HepG2 (cell line): ENCODE data around the gene ACYP2. TPM values are rescaled to one million over a fixed set of nuclear protein-coding genes. Genes with fewer than 3 reads are reported as not detected.

Source experiments
- DR1 ChIP-seq: sonication (generic); formaldehyde crosslinking; IDR thresholded peaks from 2 replicates; pipeline ENCODE4 v1.8.0; 2021; ENCODE audit warnings: mild to moderate bottlenecking, missing genetic modification reagents, inconsistent platforms
- FOXO4 ChIP-seq: sonication (generic); formaldehyde crosslinking; conservative IDR thresholded peaks from 2 replicates; pipeline ENCODE4 v1.8.1; 2023; ENCODE audit warnings: missing genetic modification reagents
- GATA4 ChIP-seq: sonication (generic); IDR thresholded peaks from 2 replicates; pipeline ENCODE4 v1.6.1; 2016; ENCODE audit warnings: antibody characterized with exemption, low read depth, borderline replicate concordance
- GFI1 ChIP-seq: sonication (generic); formaldehyde crosslinking; IDR thresholded peaks from 2 replicates; pipeline ENCODE4 v1.5.0; 2020; ENCODE audit warnings: missing genetic modification reagents, mild to moderate bottlenecking, borderline replicate concordance
- JDP2 ChIP-seq: sonication (generic); formaldehyde crosslinking; IDR thresholded peaks from 2 replicates; pipeline ENCODE4 v1.8.1; 2022; ENCODE audit warnings: missing genetic modification reagents, borderline replicate concordance
- NBN ChIP-seq: fragments of 450-650 bp; conservative IDR thresholded peaks from 2 replicates; pipeline ENCODE4 v1.6.1; 2017
- NFIB ChIP-seq: sonication (generic); formaldehyde crosslinking; IDR thresholded peaks from 2 replicates; pipeline ENCODE4 v1.9.0; 2021; ENCODE audit warnings: missing genetic modification reagents, mild to moderate bottlenecking, borderline replicate concordance
- NKX3-1 ChIP-seq: sonication (generic); formaldehyde crosslinking; IDR thresholded peaks from 2 replicates; pipeline ENCODE4 v1.5.0; 2020; ENCODE audit warnings: missing genetic modification reagents
- PAXIP1 ChIP-seq: sonication (generic); formaldehyde crosslinking; conservative IDR thresholded peaks from 2 replicates; pipeline ENCODE4 v1.4.0; 2020; ENCODE audit warnings: mild to moderate bottlenecking, missing genetic modification reagents, moderate library complexity
- PPARG ChIP-seq: conservative IDR thresholded peaks from 2 replicates; pipeline ENCODE4 v1.6.1; 2016; ENCODE audit warnings: missing biosample characterization, missing genetic modification reagents
- RFXAP ChIP-seq: sonication (generic); formaldehyde crosslinking; IDR thresholded peaks from 2 replicates; pipeline ENCODE4 v1.4.0; 2020; ENCODE audit warnings: missing genetic modification reagents, borderline replicate concordance
- SALL1 ChIP-seq: sonication (generic); formaldehyde crosslinking; IDR thresholded peaks from 2 replicates; pipeline ENCODE4 v1.8.0; 2022; ENCODE audit warnings: mild to moderate bottlenecking, missing genetic modification reagents
- SAP130 ChIP-seq: IDR thresholded peaks from 2 replicates; pipeline ENCODE4 v1.6.1; 2016; ENCODE audit warnings: low read depth
- SOX13 ChIP-seq, 3 experiments: fragments of 450-650 bp in 1 of 3; sonication (generic) in 1 of 3; formaldehyde crosslinking in 1 of 3; IDR thresholded peaks in 2 of 3; conservative IDR thresholded peaks in 1 of 3; 2 replicates each; pipeline versions ENCODE4 v1.5.0 to v1.6.1; 2016 to 2020; ENCODE audit warnings: antibody characterized with exemption in 1 of 3, mild to moderate bottlenecking in 1 of 3, missing compliant biosample characterization in 1 of 3, missing genetic modification reagents in 1 of 3, moderate library complexity in 1 of 3
- TGIF2 ChIP-seq: IDR thresholded peaks from 2 replicates; pipeline ENCODE4 v1.6.1; 2016; ENCODE audit warnings: control low read depth, missing compliant biosample characterization
- TP53 ChIP-seq: sonication (generic); formaldehyde crosslinking; conservative IDR thresholded peaks from 2 replicates; pipeline ENCODE4 v1.4.0; 2020; ENCODE audit warnings: missing genetic modification reagents
- ZNF143 ChIP-seq: sonication (generic); formaldehyde crosslinking; IDR thresholded peaks from 2 replicates; pipeline ENCODE4 v1.4.0; 2020; ENCODE audit warnings: missing genetic modification reagents
- ZNF331 ChIP-seq: sonication (generic); formaldehyde crosslinking; IDR thresholded peaks from 2 replicates; pipeline ENCODE4 v1.4.0; 2020; ENCODE audit warnings: missing genetic modification reagents
- ZNF446 ChIP-seq: sonication (generic); formaldehyde crosslinking; IDR thresholded peaks from 2 replicates; pipeline ENCODE4 v1.5.0; 2020; ENCODE audit warnings: mild to moderate bottlenecking, missing genetic modification reagents
- ZNF639 ChIP-seq: conservative IDR thresholded peaks from 2 replicates; pipeline ENCODE4 v1.6.1; 2018; ENCODE audit warnings: missing genetic modification reagents
- ZNF7 ChIP-seq: IDR thresholded peaks from 2 replicates; pipeline ENCODE4 v1.6.1; 2016; ENCODE audit warnings: missing biosample characterization, missing genetic modification reagents
- ZSCAN22 ChIP-seq: sonication (generic); formaldehyde crosslinking; IDR thresholded peaks from 2 replicates; pipeline ENCODE4 v1.4.0; 2020; ENCODE audit warnings: mild to moderate bottlenecking, missing genetic modification reagents
- ZSCAN5A ChIP-seq: sonication (generic); formaldehyde crosslinking; IDR thresholded peaks from 2 replicates; pipeline ENCODE4 v1.8.0; 2022; ENCODE audit warnings: mild to moderate bottlenecking, missing genetic modification reagents, borderline replicate concordance
- polyA plus RNA-seq, 8 experiments: library from polyadenylated mRNA; depleted of rRNA in 3 of 8; stranded (reverse) in 7 of 8; unstranded in 1 of 8; fragments of >200 nt; fragmentation: Illumina TruSeq in 4 of 8; extraction: Trizol in 4 of 8; gene quantifications; 2 replicates each; pipeline versions ENCODE4 v1.2.1 to v1.2.3, GENCODE V29; 2011 to 2016; ENCODE audit warnings: low read depth in 4 of 8, missing spikeins in 1 of 8, mixed read lengths in 1 of 8; ENCODE audit not compliant: insufficient read depth in 1 of 8
- total RNA-seq, 5 experiments: library from RNA; depleted of rRNA; stranded (reverse); fragments of >200 nt; fragmentation: Illumina TruSeq; extraction: Trizol; gene quantifications; 2 replicates each; pipeline ENCODE4 v1.2.3, GENCODE V29; 2016; ENCODE audit warnings: low read depth in 1 of 5

Gene ACYP2
- total and polyA plus RNA-seq, 2 of the 13 experiments (the other 11 are each of a cell fraction or from before 2014, with no cell fraction given): 12.3 to 12.7 TPM

GRCh38 chr2:54207666-54208195 is 92.3 kb downstream of the ACYP2 start (continued):
- TF ChIP-seq ZSCAN5A (CRISPR knock-in tag) (peak; percentile 90; the same call in 1 of the 2 replicates), NFIB (CRISPR knock-in tag) (no peak), SALL1 (CRISPR knock-in tag) (peak; percentile 85; the same call in 1 of the 2 replicates), ZNF7 (CRISPR knock-in tag) (no peak), ZSCAN22 (CRISPR knock-in tag) (no peak), JDP2 (no peak), PAXIP1 (CRISPR knock-in tag) (peak; percentile 89), DR1 (CRISPR knock-in tag) (no peak), TGIF2 (CRISPR knock-in tag) (peak; percentile 45; the same call in 1 of the 2 replicates), PPARG (CRISPR knock-in tag) (peak; percentile 79), RFXAP (CRISPR knock-in tag) (peak; percentile 55; the same call in 1 of the 2 replicates), ZNF446 (no peak), ZNF639 (no peak; the same call in 1 of the 2 replicates), ZNF331 (peak; percentile 96), TP53 (CRISPR knock-in tag) (0 out of 2 replicates have a peak, but pooled peaks have one; percentile 58), ZNF143 (CRISPR knock-in tag) (no peak), GATA4 (peak; percentile 98), NBN (no peak), SAP130 (CRISPR knock-in tag) (peak; percentile 61), GFI1 (CRISPR knock-in tag) (peak; percentile 81), FOXO4 (CRISPR knock-in tag) (no peak), NKX3-1 (CRISPR knock-in tag) (peak; percentile 52; the same call in 1 of the 2 replicates), SOX13 (IDR thresholded peaks at IDR 0.05) (peak; percentile 100), SOX13 (CRISPR knock-in tag; conservative IDR thresholded peaks at IDR 0.05 in 1 of 2, IDR thresholded peaks at IDR 0.05 in 1 of 2) (peak in 1 of 2 experiments; percentile 100; a peak in 2 of 4 replicates)
